ENCODE data around the gene ADAMTS16.

Gene ADAMTS16

DNA sequence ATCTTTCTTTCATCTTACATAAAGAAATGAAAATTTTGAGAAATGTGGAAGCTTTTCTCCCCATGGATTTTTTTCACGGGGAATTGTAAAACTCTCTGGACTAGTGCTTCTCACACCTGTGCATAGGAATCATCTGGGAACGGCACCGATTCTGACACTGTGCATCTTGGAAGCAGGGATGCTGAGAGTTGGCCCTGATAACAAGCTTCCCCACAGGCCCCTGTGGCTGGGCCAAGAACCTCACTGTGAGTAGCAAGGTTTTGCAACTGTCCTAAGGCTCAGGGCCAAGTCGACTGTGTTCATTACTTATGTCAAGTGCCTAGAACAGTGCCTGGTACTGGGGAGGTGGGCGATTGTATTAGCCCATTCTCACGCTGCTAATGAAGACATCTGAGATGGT lies 174.5 kb downstream of the ADAMTS16 start:
- H3K4me3 Mint-ChIP-seq, result no peak overlapping the region
- no peak overlapping the region for H3K27ac Mint-ChIP-seq
- H3K36me3 Mint-ChIP-seq, result no peaks in the 10 kb centered on the region
- H3K9me3 Mint-ChIP-seq, result no peaks in the 10 kb centered on the region
- H3K27me3 Mint-ChIP-seq, result no peaks in the 10 kb centered on the region
- no peaks in the 10 kb centered on the region for H3K4me1 Mint-ChIP-seq
- no peak for ATAC-seq

DNA sequence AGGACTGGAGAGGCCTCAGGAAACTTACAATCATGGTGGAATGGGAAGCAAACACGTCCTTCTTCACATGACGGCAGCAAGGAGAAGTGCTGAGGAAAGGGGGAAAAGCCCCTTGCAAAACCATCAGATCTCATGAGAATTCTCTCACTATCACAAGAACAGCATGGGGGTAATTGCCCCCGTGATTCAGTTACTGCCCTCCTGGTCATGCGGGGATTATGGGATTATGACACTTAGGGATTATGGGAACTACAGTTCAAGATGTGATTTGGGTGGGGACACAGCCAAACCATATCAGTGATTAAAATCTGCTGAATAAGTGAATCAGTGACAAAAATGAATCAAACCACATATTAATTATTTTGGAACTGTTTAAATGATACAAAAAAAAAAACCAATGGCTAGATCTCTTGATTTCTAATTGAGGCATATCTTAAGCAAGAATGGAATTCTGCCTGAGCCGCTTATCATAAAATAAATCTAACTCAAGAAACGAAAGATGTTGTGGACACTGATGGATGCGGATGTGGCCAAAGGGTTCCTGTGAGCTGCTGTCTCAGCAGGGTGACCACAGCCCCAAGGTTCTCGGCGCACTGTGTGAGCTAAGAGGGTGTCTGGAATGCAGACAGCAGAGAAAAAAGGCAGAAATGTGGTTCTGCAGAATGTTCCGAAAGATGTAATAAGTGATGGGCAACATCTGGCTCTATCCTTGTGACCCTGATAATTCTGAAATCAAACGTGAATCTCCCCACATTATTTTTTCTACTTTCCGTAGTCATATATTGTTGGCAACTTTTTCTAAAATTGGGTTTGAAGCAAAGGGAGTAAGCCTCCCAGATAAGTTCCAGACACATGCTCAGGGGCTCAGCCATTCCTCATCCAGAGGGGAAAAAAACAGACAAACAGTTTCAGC lies 175.2 kb downstream of the ADAMTS16 start:
- Mint-ChIP-seq H3K4me1 (no peaks in the 10 kb centered on the region), H3K4me3 (no peak overlapping the region), H3K36me3 (no peaks in the 10 kb centered on the region), H3K27ac (no peak overlapping the region), H3K9me3 (no peaks in the 10 kb centered on the region), H3K27me3 (no peaks in the 10 kb centered on the region)
- no peak for ATAC-seq

DNA sequence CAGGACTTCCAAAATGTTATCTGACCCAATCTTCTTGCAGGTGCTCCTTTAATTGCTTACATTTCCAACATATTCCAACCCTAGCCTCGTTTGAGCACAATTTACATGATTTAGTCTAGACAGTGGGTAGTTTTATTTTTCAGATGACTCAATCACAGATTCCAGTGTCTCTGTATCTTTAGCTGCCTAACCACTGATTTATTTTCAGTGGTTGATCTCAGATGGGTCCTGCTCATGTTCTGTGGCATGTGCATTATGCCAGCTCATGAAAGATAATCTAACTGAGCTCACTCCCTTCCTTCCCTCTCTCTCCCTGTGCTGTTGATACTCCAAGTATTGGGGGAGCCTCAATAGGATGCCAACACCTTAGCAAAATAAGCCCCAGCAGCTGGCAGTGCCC lies 176.2 kb downstream of the ADAMTS16 start:
- no peak overlapping the region for H3K4me3 Mint-ChIP-seq
- H3K36me3 Mint-ChIP-seq, result no peaks in the 10 kb centered on the region
- peaks cover 3% of the 10 kb centered on the region for H3K9me3 Mint-ChIP-seq
- ATAC-seq, result no peak
- H3K4me1 Mint-ChIP-seq, result no peaks in the 10 kb centered on the region
- H3K27ac Mint-ChIP-seq, result no peak overlapping the region
- no peaks in the 10 kb centered on the region for H3K27me3 Mint-ChIP-seq

DNA sequence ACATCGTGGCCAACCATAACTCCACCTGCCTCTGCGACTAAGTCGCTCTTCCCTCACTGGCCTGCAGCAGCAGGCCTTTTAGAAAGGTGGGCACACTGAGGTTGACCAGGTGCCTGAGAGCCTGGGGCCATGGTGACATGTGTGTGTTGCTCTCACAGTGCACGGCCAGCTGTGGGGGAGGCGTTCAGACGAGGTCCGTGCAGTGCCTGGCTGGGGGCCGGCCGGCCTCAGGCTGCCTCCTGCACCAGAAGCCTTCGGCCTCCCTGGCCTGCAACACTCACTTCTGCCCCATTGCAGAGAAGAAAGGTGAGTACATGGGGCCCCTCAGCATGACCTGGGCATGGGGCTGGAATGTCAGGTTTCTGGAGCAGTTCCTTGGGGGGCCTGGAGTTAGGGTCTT lies 177.8 kb downstream of the ADAMTS16 start:
- Mint-ChIP-seq H3K27ac (no peak overlapping the region), H3K9me3 (peaks cover 11% of the 10 kb centered on the region), H3K4me1 (no peaks in the 10 kb centered on the region), H3K4me3 (no peak overlapping the region), H3K27me3 (no peaks in the 10 kb centered on the region), H3K36me3 (no peaks in the 10 kb centered on the region)
- no peak for ATAC-seq

DNA sequence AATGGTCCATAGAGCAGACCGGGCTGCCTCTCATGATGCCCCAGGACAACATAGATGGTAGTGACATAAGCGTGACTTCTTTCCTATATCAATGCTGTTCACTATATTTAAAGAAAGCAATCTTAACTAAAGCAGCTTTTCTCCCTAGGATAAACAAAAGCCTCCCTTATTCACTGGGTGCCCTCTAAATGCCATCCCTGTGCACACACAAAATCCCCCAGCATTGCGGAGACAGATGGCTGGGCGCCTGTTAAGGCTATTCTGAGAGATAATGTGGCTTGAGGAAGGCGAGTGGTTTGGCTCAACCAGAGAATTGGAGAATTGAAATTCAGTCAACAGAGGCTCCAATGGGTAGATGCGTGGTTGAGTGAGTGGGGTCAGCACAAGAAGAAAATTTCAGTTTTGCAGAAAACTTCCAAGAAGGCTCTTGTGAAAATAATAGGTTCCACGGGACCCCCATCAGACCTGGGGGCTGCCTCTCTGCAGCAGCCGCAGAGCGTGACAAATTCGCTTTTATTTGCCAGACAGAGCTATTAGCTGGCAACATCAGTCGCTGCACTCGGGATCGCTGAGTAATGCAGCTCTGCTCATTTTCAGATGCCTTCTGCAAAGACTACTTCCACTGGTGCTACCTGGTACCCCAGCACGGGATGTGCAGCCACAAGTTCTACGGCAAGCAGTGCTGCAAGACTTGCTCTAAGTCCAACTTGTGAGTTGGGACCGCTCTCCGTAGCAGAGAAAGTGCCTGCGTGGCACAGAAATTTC lies 178.5 kb downstream of the ADAMTS16 start:
- Mint-ChIP-seq H3K27ac (no peak overlapping the region), H3K9me3 (peaks cover 11% of the 10 kb centered on the region), H3K36me3 (no peaks in the 10 kb centered on the region), H3K4me3 (no peak overlapping the region), H3K27me3 (no peaks in the 10 kb centered on the region), H3K4me1 (no peaks in the 10 kb centered on the region)
- no peak for ATAC-seq

DNA sequence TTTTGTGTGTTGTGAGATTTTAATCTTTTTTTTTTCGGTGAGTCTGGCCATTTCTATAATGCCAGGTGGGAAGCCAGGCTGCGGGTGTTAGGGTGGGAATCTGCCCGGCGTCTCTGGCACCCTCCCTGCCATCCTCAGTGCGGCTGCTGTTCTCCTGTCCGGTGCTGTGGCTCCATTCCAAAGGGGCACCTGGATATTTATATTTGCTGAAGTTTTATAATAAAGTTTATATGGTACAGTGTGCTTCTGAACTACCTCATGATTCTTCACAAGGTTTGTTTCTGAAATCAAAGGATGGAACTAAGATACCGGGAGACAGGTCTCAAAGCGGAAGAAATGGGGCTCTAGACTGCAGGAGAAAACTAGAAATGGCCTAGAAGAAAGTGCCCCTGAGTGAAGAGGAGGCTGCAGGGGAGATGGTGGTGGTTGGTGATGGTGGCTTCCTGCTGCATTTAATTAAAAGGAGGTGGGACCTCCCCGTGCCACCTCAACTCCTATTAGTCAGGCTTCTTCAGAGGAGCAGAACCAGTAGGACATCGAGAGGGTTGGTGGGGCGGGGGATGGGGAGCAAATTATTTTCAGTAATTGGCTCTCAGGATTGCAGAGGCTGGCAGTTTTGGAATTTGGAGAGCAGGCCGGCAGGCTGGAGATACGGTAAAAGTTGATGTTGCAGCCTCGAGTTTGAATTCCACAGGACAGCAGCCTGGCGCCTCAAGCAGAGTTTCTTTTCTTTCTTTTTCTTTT lies 180.1 kb downstream of the ADAMTS16 start:
- Mint-ChIP-seq H3K9me3 (peaks cover 11% of the 10 kb centered on the region), H3K27me3 (no peaks in the 10 kb centered on the region), H3K4me3 (no peak overlapping the region), H3K27ac (no peak overlapping the region), H3K36me3 (no peaks in the 10 kb centered on the region), H3K4me1 (no peaks in the 10 kb centered on the region)
- no peak for ATAC-seq

DNA sequence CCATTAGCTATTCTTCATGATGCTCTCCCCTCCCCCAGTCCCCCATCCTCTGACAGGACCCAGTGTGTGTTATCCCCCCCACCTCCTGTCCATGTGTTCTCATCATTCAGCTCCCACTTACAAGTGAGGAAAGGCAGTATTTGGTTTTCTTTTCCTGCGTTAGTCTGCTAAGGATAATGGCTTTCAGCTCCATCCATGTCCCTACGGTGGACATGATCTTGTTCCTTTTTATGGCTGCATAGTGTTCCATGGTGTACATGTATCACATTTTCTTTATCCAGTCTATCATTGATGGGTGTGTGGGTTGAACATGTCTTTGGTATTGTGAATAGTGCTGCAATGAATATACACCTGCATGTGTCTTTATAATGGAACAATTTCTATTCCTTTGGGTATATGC lies 181.0 kb downstream of the ADAMTS16 start:
- peaks cover 11% of the 10 kb centered on the region for H3K9me3 Mint-ChIP-seq
- no peaks in the 10 kb centered on the region for H3K36me3 Mint-ChIP-seq
- H3K27ac Mint-ChIP-seq, result no peak overlapping the region
- H3K4me1 Mint-ChIP-seq, result no peaks in the 10 kb centered on the region
- no peak overlapping the region for H3K4me3 Mint-ChIP-seq
- no peak for ATAC-seq
- no peaks in the 10 kb centered on the region for H3K27me3 Mint-ChIP-seq

DNA sequence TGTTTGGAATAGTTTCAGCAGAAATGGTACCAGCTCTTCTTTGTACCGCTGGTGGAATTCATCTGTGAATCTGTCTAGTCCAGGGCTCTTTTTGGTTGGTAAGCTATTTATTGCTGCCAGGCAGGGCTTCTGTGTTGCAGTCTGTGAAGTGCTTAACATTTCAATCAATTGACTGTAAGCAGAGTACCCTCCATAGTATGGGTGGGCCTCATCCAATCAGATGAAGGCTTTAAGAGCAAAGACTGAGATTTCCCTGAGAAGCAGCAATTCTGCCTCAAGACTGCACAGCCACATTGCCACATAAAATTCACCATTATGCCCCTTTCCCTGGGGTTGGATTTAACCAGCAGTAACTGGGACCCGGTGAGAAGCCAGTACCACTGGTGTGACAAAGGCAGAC lies 183.4 kb downstream of the ADAMTS16 start:
- Mint-ChIP-seq H3K4me3 (no peak overlapping the region), H3K27ac (no peak overlapping the region), H3K9me3 (peaks cover 11% of the 10 kb centered on the region), H3K4me1 (no peaks in the 10 kb centered on the region), H3K27me3 (no peaks in the 10 kb centered on the region), H3K36me3 (no peaks in the 10 kb centered on the region)
- no peak for ATAC-seq

DNA sequence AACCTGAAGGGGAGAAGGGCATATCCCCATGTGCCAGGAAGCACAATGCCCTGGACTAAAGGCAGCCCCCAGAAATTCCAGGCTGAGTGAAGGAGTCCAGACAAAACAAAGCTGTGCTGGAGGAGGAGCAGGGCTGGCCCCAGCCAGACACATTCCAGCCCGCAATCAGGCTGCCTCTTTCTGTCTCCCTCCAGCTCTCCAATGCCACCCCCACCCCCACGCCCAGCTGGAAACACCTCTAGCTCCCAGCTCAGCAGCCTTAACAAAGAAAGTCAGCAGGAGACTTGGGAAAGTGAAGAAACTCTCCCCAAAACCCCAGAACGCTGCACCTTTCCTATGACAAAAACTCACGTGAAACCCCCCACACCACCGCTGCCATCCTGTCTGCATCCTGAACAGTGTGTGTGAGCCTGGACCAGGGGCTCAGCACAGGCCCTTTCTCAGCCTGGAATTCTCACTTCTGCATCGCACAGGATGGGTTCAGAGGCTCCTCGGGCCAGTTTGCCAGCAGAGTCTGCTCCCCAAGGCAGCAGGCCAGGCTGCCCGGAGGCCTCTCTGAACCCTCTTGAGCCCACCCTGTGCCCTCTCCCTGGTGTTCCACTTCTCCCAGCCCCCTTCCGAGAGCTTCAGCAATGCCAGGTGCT lies 186.1 kb downstream of the ADAMTS16 start:
- Mint-ChIP-seq H3K9me3 (peaks cover 9% of the 10 kb centered on the region), H3K36me3 (no peaks in the 10 kb centered on the region), H3K4me1 (no peaks in the 10 kb centered on the region), H3K4me3 (no peak overlapping the region), H3K27me3 (no peaks in the 10 kb centered on the region), H3K27ac (no peak overlapping the region)
- ATAC-seq, result no peak

DNA sequence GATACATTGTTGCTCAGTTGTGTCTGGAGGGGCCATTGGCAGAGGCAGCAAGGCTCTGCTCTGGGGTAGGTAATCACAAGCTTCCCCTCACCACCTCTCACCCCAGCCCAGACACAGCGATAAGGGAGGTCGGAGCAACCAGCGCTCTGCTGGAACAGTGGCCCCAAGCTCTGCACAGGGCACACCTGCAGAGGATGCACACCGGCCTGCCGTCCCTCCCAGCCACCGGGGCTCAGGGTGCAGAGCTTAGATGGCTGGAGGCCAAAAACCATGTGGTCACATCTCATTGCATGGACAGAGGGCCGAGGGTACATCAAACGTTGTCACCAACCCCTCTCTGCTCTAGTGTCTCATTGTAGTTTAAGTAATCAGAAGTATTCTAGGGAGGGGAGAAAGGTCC lies 187.0 kb downstream of the ADAMTS16 start:
- no peak overlapping the region for H3K27ac Mint-ChIP-seq
- peaks cover 2% of the 10 kb centered on the region for H3K9me3 Mint-ChIP-seq
- no peak for ATAC-seq
- no peaks in the 10 kb centered on the region for H3K27me3 Mint-ChIP-seq
- H3K36me3 Mint-ChIP-seq, result no peaks in the 10 kb centered on the region
- H3K4me1 Mint-ChIP-seq, result no peaks in the 10 kb centered on the region
- H3K4me3 Mint-ChIP-seq, result no peak overlapping the region

DNA sequence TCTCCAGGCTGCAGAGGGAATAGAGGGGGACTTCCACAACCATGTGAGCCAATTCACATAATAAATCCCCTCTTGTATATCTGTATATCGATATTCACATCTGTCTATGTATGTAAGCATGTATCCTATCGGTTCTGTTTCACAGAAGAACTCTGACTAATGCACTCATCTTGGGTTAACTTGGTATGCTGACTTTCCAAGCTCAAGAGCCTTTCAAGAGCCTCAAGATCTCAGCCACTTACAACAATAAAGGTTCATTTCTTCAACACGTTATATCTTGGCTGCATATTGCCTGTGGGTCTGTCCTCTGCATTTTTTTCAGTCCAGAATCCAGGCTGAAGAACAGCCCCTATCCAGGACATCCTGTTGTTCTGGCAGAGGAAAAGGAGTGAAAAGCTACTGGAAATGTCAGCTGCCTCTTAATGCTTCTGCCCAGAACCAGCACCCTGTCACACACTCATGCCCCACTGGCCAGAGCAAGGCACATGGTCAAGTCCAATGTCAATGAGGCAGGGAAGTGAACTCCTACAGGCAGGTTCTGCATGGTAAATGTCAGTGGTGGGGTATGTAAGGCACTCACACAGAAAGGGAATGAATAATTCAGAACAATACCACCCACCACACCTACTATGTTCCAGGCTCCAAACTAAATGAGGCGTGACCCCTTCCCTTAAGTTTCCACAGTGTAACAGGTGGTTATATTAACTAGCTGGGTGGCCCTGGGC lies 190.8 kb downstream of the ADAMTS16 start:
- no peaks in the 10 kb centered on the region for H3K27me3 Mint-ChIP-seq
- H3K4me1 Mint-ChIP-seq, result no peaks in the 10 kb centered on the region
- no peak for ATAC-seq

DNA sequence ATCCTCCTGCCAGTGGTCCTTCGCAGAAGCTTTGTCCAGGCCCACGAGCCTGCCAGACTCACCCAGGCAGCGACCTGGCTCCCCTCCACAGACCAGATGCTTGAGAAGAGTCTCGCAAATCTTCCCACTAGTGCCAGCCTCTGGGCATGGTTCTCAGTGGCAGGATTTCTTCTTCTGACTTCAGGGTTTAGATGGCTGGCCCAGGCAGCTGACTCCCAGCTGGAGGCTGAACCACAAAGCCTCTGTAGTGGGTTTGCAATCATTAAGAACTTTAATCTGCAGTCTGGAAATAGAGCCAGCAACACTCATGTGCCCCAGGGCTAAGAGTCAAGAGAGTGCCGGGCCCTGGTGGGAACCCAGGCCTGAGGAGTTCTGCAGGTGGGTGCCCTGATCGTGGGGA lies 191.7 kb downstream of the ADAMTS16 start:
- Mint-ChIP-seq H3K4me3 (no peak overlapping the region), H3K9me3 (peaks cover 2% of the 10 kb centered on the region), H3K4me1 (no peaks in the 10 kb centered on the region), H3K27ac (no peak overlapping the region), H3K27me3 (no peaks in the 10 kb centered on the region), H3K36me3 (no peaks in the 10 kb centered on the region)
- ATAC-seq, result no peak

More for the DNA sequence above, 190.8 kb downstream of the ADAMTS16 start:
- Mint-ChIP-seq H3K4me3 (no peak overlapping the region), H3K36me3 (no peaks in the 10 kb centered on the region), H3K9me3 (no peaks in the 10 kb centered on the region), H3K27ac (no peak overlapping the region)

DNA sequence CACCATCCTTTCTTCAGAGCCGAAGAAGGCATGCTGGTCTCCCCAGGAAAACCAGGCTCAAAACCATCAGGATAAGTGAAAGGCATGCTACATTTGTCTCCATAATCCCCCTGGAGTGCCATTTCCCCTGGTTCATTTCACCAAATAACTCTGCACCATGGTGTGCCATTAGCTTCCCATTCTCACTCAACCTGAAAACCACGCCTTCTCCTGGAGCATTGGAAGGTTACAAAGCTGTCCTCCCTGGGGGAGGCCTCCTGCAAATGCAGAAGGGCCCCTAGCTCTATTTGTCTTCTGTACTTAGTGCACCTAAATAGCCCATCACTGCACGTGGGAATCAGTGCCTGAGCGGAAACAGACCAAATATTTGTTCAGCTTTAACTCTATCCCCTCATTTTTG lies 192.2 kb downstream of the ADAMTS16 start:
- H3K4me1 Mint-ChIP-seq, result no peaks in the 10 kb centered on the region
- H3K36me3 Mint-ChIP-seq, result no peaks in the 10 kb centered on the region
- H3K4me3 Mint-ChIP-seq, result no peak overlapping the region
- H3K27ac Mint-ChIP-seq, result no peak overlapping the region
- H3K27me3 Mint-ChIP-seq, result no peaks in the 10 kb centered on the region
- ATAC-seq, result no peak
- peaks cover 2% of the 10 kb centered on the region for H3K9me3 Mint-ChIP-seq

DNA sequence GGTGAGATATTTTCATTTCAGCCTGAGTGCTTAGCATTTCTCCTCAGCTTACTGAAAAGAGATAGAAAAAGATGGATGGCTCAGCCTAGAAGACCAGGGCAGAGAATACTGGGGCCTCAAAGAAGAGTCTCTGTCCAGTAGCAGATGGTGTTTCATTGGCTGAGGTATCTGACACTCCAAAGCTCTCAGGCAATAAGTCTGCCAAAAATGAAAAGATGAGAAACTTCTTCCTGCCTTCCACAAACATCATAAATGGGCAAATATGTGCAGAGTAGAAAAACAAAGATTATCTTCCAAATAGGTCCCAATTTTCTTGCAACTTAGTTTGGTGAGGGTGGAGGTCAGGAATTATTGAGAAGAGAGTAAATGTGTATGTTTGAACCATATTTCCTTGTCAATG lies 195.0 kb downstream of the ADAMTS16 start:
- H3K4me3 Mint-ChIP-seq, result no peak overlapping the region
- H3K4me1 Mint-ChIP-seq, result no peaks in the 10 kb centered on the region
- H3K27ac Mint-ChIP-seq, result no peak overlapping the region
- H3K9me3 Mint-ChIP-seq, result peaks cover 2% of the 10 kb centered on the region
- no peaks in the 10 kb centered on the region for H3K36me3 Mint-ChIP-seq
- no peak for ATAC-seq
- no peaks in the 10 kb centered on the region for H3K27me3 Mint-ChIP-seq
